ENCODE data around the gene PPARG.

GRCh38 chr3:12342151-12342550 lies 53.3 kb downstream of the PPARG start:
- no peak for TF ChIP-seq RAD21 (IDR thresholded peaks at IDR 0.05)
- no peak for TF ChIP-seq ATF3 (IDR thresholded peaks at IDR 0.05)
- no peak for TF ChIP-seq CTCF (IDR thresholded peaks at IDR 0.05; ENCODE audit: low read depth, low read length, missing input control)
- TF ChIP-seq JUND (IDR thresholded peaks at IDR 0.05) = no peak
- no peak for TF ChIP-seq HNF4A (conservative IDR thresholded peaks at IDR 0.05)
- no peak for TF ChIP-seq RXRA (IDR thresholded peaks at IDR 0.05)
- no peak for TF ChIP-seq SP1 (IDR thresholded peaks at IDR 0.05)
